ENCODE data around the gene USP50. TPM values are rescaled to one million over a fixed set of nuclear protein-coding genes. Genes with fewer than 3 reads are reported as not detected.

USP50 gene
- total RNA-seq = 0.39 TPM in 1 of 2 replicates, not detected in the other

GRCh38 chr15:50546566-50546965, at the start of gene USP50:
TSS of gene USP50 (minus strand) at chr15:50546666. CDS start at chr15:50546525, 141 bp downstream.

Small RNAs within 50 kb of the gene (small RNA-seq; reads per million reads assigned to genes)
- 0.33 reads per million, percentile 12 among the genes with 10 or more reads in this experiment for gene RNA5SP395

Other genes with a start within 250 kb of the USP50 start
- gene GABPB1, start 191.5 kb downstream of the USP50 start, total RNA-seq = 26.5 and 35.2 TPM in 2 replicates
- gene USP8, start 122.3 kb downstream of the USP50 start, total RNA-seq = 37.8 and 50.4 TPM in 2 replicates
- gene TRPM7, start 140.1 kb upstream of the USP50 start, total RNA-seq = 54.7 and 63.9 TPM in 2 replicates
- 46.7 and 64.9 TPM in 2 replicates for gene SPPL2A, start 219.0 kb upstream of the USP50 start, total RNA-seq